Gastrocnemius medialis (tissue), 4 donors: ENCODE data around the gene SETD1A.

Experiments
- CTCF ChIP-seq, 5 experiments: fragments of 450-650 bp in 3 of 5; fragments of 200-600 bp in 2 of 5; sonication (generic) in 2 of 5; IDR thresholded peaks in 4 of 5; conservative IDR thresholded peaks in 1 of 5; 1 replicate in 4 of 5; 2 replicates in 1 of 5; pipeline ENCODE4 v1.5.1; 2016 to 2019; ENCODE audit warnings: antibody characterized with exemption in 5 of 5, mild to moderate bottlenecking in 3 of 5, moderate library complexity in 3 of 5
- POLR2A ChIP-seq, 2 donors: fragments of 450-650 bp; IDR thresholded peaks; one replicate each; pipeline ENCODE4 v1.6.1; 2017; ENCODE audit warnings: antibody characterized with exemption in 2 of 2, mild to moderate bottlenecking in 2 of 2, moderate library complexity in 2 of 2

- TF ChIP-seq CTCF (IDR thresholded peaks at IDR 0.05 in 4 of 5, conservative IDR thresholded peaks at IDR 0.05 in 1 of 5): no peak
- no peak for TF ChIP-seq POLR2A (IDR thresholded peaks at IDR 0.05)
Observed at GRCh38 chr16:30944352-30944751, 13.2 kb upstream of the SETD1A start.
